Keratinocyte (primary cell): ENCODE measurements around the gene FUT8. TPM values are rescaled to one million over a fixed set of nuclear protein-coding genes. Genes with fewer than 3 reads are reported as not detected.
A peak's percentile ranks its signal among the peaks of the same experiment; 100 is the strongest.

Experiments used
- DNase-seq: peaks from one replicate; pipeline ENCODE4 v3.0.0-alpha.2; 2011; ENCODE audit warnings: low read depth, missing footprints, low spot score
- FAIRE-seq: peaks from 2 replicates; lab custom pipeline; 2011; peaks lifted over from hg19 to GRCh38; lab: Jason Lieb, UNC
- H2AFZ ChIP-seq: 2 replicates; pipeline ENCODE4 v1.6.0; 2012; ENCODE audit warnings: low read length, control low read depth, inconsistent platforms; ENCODE audit not compliant: control insufficient read depth
- H3K27ac ChIP-seq: 2 replicates; pipeline ENCODE4 v1.5.1; 2011; ENCODE audit warnings: low read length; ENCODE audit not compliant: control insufficient read depth, insufficient read depth
- H3K27me3 ChIP-seq: 3 replicates; pipeline ENCODE4 v1.6.0; 2011; ENCODE audit warnings: low read length; ENCODE audit not compliant: control insufficient read depth, insufficient read depth; ENCODE audit errors: extremely low read depth
- H3K36me3 ChIP-seq, 2 experiments: 2 replicates in 1 of 2; 3 replicates in 1 of 2; pipeline ENCODE4 v1.5.1; 2011; ENCODE audit warnings: low read length in 2 of 2, mild to moderate bottlenecking in 1 of 2; ENCODE audit not compliant: control insufficient read depth in 2 of 2, insufficient read depth in 2 of 2; ENCODE audit errors: extremely low read depth in 1 of 2
- H3K4me1 ChIP-seq: 3 replicates; pipeline ENCODE4 v1.5.1; 2011; ENCODE audit warnings: low read length; ENCODE audit not compliant: control insufficient read depth, insufficient read depth; ENCODE audit errors: extremely low read depth
- H3K4me2 ChIP-seq: 3 replicates; pipeline ENCODE4 v1.6.0; 2011; ENCODE audit warnings: low read depth, low read length; ENCODE audit not compliant: control insufficient read depth, insufficient read depth; ENCODE audit errors: extremely low read depth
- H3K4me3 ChIP-seq, 3 experiments: fragments of 200-600 bp in 1 of 3; sonication (generic) in 1 of 3; 2 replicates in 2 of 3; 3 replicates in 1 of 3; pipeline ENCODE4 v1.5.1; 2011 to 2016; ENCODE audit warnings: low read length in 3 of 3, mild to moderate bottlenecking in 3 of 3, control low read depth in 2 of 3, inconsistent platforms in 1 of 3, low read depth in 1 of 3, mixed read lengths in 1 of 3, mixed run types in 1 of 3, moderate library complexity in 1 of 3; ENCODE audit not compliant: control insufficient read depth in 2 of 3, insufficient read depth in 2 of 3; ENCODE audit errors: extremely low read depth in 1 of 3
- H3K79me2 ChIP-seq: 2 replicates; pipeline ENCODE4 v1.6.0; 2012; ENCODE audit warnings: low read length; ENCODE audit not compliant: control insufficient read depth, insufficient read depth
- H3K9ac ChIP-seq: 3 replicates; pipeline ENCODE4 v1.6.0; 2011; ENCODE audit warnings: low read length; ENCODE audit not compliant: control insufficient read depth, insufficient read depth; ENCODE audit errors: extremely low read depth
- H3K9me1 ChIP-seq: 3 replicates; pipeline ENCODE4 v1.6.0; 2011; ENCODE audit warnings: low read length; ENCODE audit not compliant: control insufficient read depth, insufficient read depth; ENCODE audit errors: extremely low read depth
- H3K9me3 ChIP-seq: 2 replicates; pipeline ENCODE4 v1.5.1; 2012; ENCODE audit warnings: low read depth, low read length; ENCODE audit not compliant: control insufficient read depth
- H4K20me1 ChIP-seq: 3 replicates; pipeline ENCODE4 v1.6.0; 2011; ENCODE audit warnings: low read length; ENCODE audit not compliant: control insufficient read depth, insufficient read depth; ENCODE audit errors: extremely low read depth
- CTCF ChIP-seq, 3 experiments: IDR thresholded peaks in 1 of 3; conservative IDR thresholded peaks in 1 of 3; optimal IDR thresholded peaks in 1 of 3; 2 replicates in 2 of 3; 3 replicates in 1 of 3; pipeline versions ENCODE3 to v1.5.1; 2011; ENCODE audit warnings: low read length in 3 of 3, mild to moderate bottlenecking in 3 of 3, moderate library complexity in 2 of 3, control low read depth in 1 of 3, inconsistent platforms in 1 of 3; ENCODE audit not compliant: insufficient read depth in 2 of 3; ENCODE audit errors: extremely low read depth in 1 of 3
- EZH2 ChIP-seq: IDR thresholded peaks from one replicate; pipeline ENCODE4 v1.6.1; 2012; ENCODE audit warnings: inconsistent platforms, mild to moderate bottlenecking, low read length, moderate library complexity
- dilution Hi-C: fragments of 300-500 bp; cut with MboI; formaldehyde crosslinking; loops from one replicate; pipeline ENCODE4 v1.7.0; 2020; ENCODE audit warnings: low sequenced_read_pairs; ENCODE audit not compliant: extremely low pct_ligation_motif_present
- polyA plus RNA-seq, 5 experiments: library from polyadenylated mRNA; depleted of rRNA in 3 of 5; stranded (reverse) in 3 of 5; stranded (forward) in 1 of 5; unstranded in 1 of 5; fragments of >200 nt; gene quantifications; 1 replicate in 1 of 5; 2 replicates in 3 of 5; 3 replicates in 1 of 5; pipeline versions ENCODE4 v1.2.1 to v1.2.3, GENCODE V29; 2011 to 2012; ENCODE audit warnings: missing spikeins in 2 of 5, low read depth in 1 of 5, low replicate concordance in 1 of 5

The FUT8 gene
- polyA plus RNA-seq, 1 donor (not counting 4 experiments of a cell fraction or from before 2014, with no cell fraction given), result 12.5 TPM

DNA sequence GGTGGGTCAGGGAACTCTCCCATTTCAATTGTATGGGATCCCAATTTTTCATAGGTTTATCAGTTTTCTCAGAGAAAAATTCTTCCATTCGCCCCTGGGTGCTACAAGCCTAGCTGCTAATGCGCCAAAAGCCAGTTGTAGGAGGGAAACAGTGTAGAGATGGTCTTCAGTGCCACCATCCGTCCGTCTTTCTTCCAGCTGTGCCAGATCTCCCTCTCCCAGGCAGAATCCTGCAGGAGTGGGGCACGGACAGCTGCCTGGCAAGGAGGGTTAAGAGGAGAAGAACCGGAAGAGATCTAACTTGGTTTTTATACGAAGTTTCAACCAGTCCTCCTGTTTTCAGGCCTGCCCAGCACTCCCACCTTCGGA, 38.9 kb upstream of the FUT8 start:
- no peaks in the 10 kb centered on the region for H3K9me1 ChIP-seq
- no peaks in the 10 kb centered on the region for H3K9me3 ChIP-seq
- H3K27ac ChIP-seq, result no peak overlapping the region
- peak overlapping the region in 2 of 3 experiments; percentile 25 to 60 for H3K4me3 ChIP-seq
- DNase-seq (no peak), FAIRE-seq (no peak)
- dilution Hi-C loops, result no loop called here
- H3K27me3 ChIP-seq, result no peaks in the 10 kb centered on the region
- peak in 1 of 3 experiments; percentile 37 for TF ChIP-seq CTCF (optimal IDR thresholded peaks at IDR 0.05 in 1 of 3, IDR thresholded peaks at IDR 0.05 in 1 of 3, conservative IDR thresholded peaks at IDR 0.05 in 1 of 3; ENCODE audit: extremely low read depth in 1 of 3, insufficient read depth in 2 of 3, low read length in 3 of 3)
- no peak for TF ChIP-seq EZH2
- H3K36me3 ChIP-seq, result no peaks in the 10 kb centered on the region
- no peaks in the 10 kb centered on the region for H3K79me2 ChIP-seq
- peak overlapping the region; percentile 82 for H2AFZ ChIP-seq
- H3K4me2 ChIP-seq, result peak overlapping the region; percentile 77
- H3K9ac ChIP-seq, result no peak overlapping the region
- H4K20me1 ChIP-seq, result no peaks in the 10 kb centered on the region
- H3K4me1 ChIP-seq, result peaks cover 6% of the 10 kb centered on the region

DNA sequence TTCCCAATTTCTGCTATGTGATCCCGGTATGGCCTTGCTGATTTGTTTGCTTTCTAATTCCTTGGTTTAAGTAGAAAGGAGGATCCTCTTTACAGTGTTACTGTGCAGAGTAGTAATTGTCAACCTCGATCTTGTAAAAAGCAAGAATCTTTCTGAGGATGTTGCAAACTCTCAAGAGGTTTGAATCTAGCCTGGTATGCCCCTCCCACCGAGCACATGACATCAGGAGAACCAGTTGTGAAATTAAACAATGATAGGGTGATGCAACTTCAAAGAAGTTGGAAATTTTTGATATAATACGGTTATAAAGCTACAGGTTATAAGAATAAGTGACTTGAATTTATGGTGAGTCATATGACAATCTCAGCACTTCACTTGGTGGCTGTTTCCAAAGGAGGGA, 35.0 kb upstream of the FUT8 start:
- Histone ChIP-seq H3K9me1 (no peaks in the 10 kb centered on the region), H3K4me3 (no peak overlapping the region), H3K27ac (no peak overlapping the region), H3K9ac (no peak overlapping the region), H3K4me2 (no peak overlapping the region), H3K27me3 (no peaks in the 10 kb centered on the region), H3K4me1 (peaks cover 6% of the 10 kb centered on the region), H3K9me3 (no peaks in the 10 kb centered on the region), H4K20me1 (no peaks in the 10 kb centered on the region), H3K36me3 (no peaks in the 10 kb centered on the region), H2AFZ (no peak overlapping the region), H3K79me2 (no peaks in the 10 kb centered on the region)
- dilution Hi-C loops, result no loop called here
- DNase-seq (no peak), FAIRE-seq (no peak)
- TF ChIP-seq EZH2 (no peak), CTCF (optimal IDR thresholded peaks at IDR 0.05 in 1 of 3, IDR thresholded peaks at IDR 0.05 in 1 of 3, conservative IDR thresholded peaks at IDR 0.05 in 1 of 3; ENCODE audit: extremely low read depth in 1 of 3, insufficient read depth in 2 of 3, low read length in 3 of 3) (no peak)
